ENCODE results near the gene CERK. TPM values are rescaled to one million over a fixed set of nuclear protein-coding genes. Genes with fewer than 3 reads are reported as not detected.

The CERK gene
- total and polyA plus RNA-seq, 2 of the 13 experiments (the other 11 are each of a cell fraction or from before 2014, with no cell fraction given): 40.3 to 41.9 TPM

- no TSS peak for BruUV-seq (replicated peaks)
- no peak for FAIRE-seq
- in situ Hi-C loops (cut with HindIII; ENCODE audit: extremely low pct_ligation_motif_present, low pct_unique_long_range_greater_than_20kb) (no loop called here), intact Hi-C loops (cut with micrococcal nuclease; ENCODE audit: unreplicated experiment) (no loop called here)
- no peaks in the 10 kb centered on the region for H3K9me3 ChIP-seq (ENCODE audit: low read length)
- H3K27ac ChIP-seq (ENCODE audit: extremely low read length, insufficient read depth, low read length): no peak overlapping the region
- H3K9ac ChIP-seq (ENCODE audit: insufficient read depth, low read depth, low read length): no peak overlapping the region
- no peaks in the 10 kb centered on the region for H3K79me2 ChIP-seq (ENCODE audit: insufficient read depth, low read length)
- ChIA-PET POLR2A (no interaction called here), CTCF (ENCODE audit: low intra/inter-chr PET ratio, low total read pairs) (no interaction called here)
- no peak for TF ChIP-seq RARG (CRISPR knock-in tag; IDR thresholded peaks at IDR 0.05; ENCODE audit: low read depth)
- TF ChIP-seq ZNF562 (CRISPR knock-in tag; IDR thresholded peaks at IDR 0.05; ENCODE audit: borderline replicate concordance): no peak
- no peak for TF ChIP-seq MIER2 (CRISPR knock-in tag; IDR thresholded peaks at IDR 0.05)
- TF ChIP-seq, protein P1, sequence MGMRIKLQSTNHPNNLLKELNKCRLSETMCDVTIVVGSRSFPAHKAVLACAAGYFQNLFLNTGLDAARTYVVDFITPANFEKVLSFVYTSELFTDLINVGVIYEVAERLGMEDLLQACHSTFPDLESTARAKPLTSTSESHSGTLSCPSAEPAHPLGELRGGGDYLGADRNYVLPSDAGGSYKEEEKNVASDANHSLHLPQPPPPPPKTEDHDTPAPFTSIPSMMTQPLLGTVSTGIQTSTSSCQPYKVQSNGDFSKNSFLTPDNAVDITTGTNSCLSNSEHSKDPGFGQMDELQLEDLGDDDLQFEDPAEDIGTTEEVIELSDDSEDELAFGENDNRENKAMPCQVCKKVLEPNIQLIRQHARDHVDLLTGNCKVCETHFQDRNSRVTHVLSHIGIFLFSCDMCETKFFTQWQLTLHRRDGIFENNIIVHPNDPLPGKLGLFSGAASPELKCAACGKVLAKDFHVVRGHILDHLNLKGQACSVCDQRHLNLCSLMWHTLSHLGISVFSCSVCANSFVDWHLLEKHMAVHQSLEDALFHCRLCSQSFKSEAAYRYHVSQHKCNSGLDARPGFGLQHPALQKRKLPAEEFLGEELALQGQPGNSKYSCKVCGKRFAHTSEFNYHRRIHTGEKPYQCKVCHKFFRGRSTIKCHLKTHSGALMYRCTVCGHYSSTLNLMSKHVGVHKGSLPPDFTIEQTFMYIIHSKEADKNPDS (CRISPR knock-in tag; IDR thresholded peaks at IDR 0.05): no peak
- TF ChIP-seq ZNF746 (CRISPR knock-in tag; IDR thresholded peaks at IDR 0.05): no peak
- TF ChIP-seq SKI (IDR thresholded peaks at IDR 0.05; ENCODE audit: partially characterized antibody): no peak
- TF ChIP-seq POLR2G (IDR thresholded peaks at IDR 0.05; ENCODE audit: low read depth, low read length): no peak
- no peak for TF ChIP-seq CENPBD1 (CRISPR knock-in tag; IDR thresholded peaks at IDR 0.05; ENCODE audit: borderline replicate concordance, low read depth)
- TF ChIP-seq SRSF9 (IDR thresholded peaks at IDR 0.05; ENCODE audit: borderline replicate concordance, insufficient read depth, low read depth, low read length, poor library complexity, severe bottlenecking): no peak
- TF ChIP-seq ZNF687 (CRISPR knock-in tag; IDR thresholded peaks at IDR 0.05): no peak
- no peak for TF ChIP-seq ZNF432 (CRISPR knock-in tag; IDR thresholded peaks at IDR 0.05; ENCODE audit: borderline replicate concordance)
- TF ChIP-seq ZNF670 (CRISPR knock-in tag; IDR thresholded peaks at IDR 0.05; ENCODE audit: borderline replicate concordance): no peak
- TF ChIP-seq KDM6A (CRISPR knock-in tag; IDR thresholded peaks at IDR 0.05; ENCODE audit: low read depth): no peak
- no peak for TF ChIP-seq ZNF770 (CRISPR knock-in tag; IDR thresholded peaks at IDR 0.05)
- TF ChIP-seq ZNF451 (CRISPR knock-in tag; IDR thresholded peaks at IDR 0.05): no peak
- no peak overlapping the region for H3K4me2 ChIP-seq (ENCODE audit: low read depth, low read length)
- 73% methylated on average over 5 of the region's 15 CpGs for WGBS (ENCODE audit: low lambda C conversion rate)
- DNase-seq (ENCODE audit: low spot score): no peak
- H3K36me3 ChIP-seq (replicated peaks in 1 of 2; ENCODE audit: control insufficient read depth in 1 of 2, insufficient read depth in 2 of 2, low read length in 2 of 2): peaks cover 1 to 2% of the 10 kb centered on the region in 2 experiments; a peak in 2 of 5 replicates
- H3K4me3 ChIP-seq (replicated peaks in 1 of 3; ENCODE audit: insufficient read depth in 1 of 3, low read depth in 2 of 3, low read length in 3 of 3): no peak overlapping the region
- H3K27me3 ChIP-seq (ENCODE audit: control insufficient read depth in 1 of 2, insufficient read depth in 2 of 2, low read length in 2 of 2): no peaks in the 10 kb centered on the region
- ATAC-seq: no peak
- no peak overlapping the region for H2AFZ ChIP-seq (ENCODE audit: low read length)
- H4K20me1 ChIP-seq (ENCODE audit: insufficient read depth, low read length): no peaks in the 10 kb centered on the region
- H3K4me1 ChIP-seq (ENCODE audit: insufficient read depth, low read length): no peaks in the 10 kb centered on the region
These were observed 61.6 kb downstream of the CERK start for GRCh38 chr22:46676479-46676878.

Data from HepG2 (cell line).